Measurements from ENCODE around the gene PRIM2.

- TF ChIP-seq POLR2AphosphoS5 (IDR thresholded peaks at IDR 0.05; ENCODE audit: low read depth, low read length) (no peak), TCF7L2 (IDR thresholded peaks at IDR 0.05; ENCODE audit: low read depth, low read length) (no peak), SIN3A (IDR thresholded peaks at IDR 0.05; ENCODE audit: borderline replicate concordance, insufficient read depth, low read depth, low read length) (no peak)
- TF ChIP-seq, protein P1, sequence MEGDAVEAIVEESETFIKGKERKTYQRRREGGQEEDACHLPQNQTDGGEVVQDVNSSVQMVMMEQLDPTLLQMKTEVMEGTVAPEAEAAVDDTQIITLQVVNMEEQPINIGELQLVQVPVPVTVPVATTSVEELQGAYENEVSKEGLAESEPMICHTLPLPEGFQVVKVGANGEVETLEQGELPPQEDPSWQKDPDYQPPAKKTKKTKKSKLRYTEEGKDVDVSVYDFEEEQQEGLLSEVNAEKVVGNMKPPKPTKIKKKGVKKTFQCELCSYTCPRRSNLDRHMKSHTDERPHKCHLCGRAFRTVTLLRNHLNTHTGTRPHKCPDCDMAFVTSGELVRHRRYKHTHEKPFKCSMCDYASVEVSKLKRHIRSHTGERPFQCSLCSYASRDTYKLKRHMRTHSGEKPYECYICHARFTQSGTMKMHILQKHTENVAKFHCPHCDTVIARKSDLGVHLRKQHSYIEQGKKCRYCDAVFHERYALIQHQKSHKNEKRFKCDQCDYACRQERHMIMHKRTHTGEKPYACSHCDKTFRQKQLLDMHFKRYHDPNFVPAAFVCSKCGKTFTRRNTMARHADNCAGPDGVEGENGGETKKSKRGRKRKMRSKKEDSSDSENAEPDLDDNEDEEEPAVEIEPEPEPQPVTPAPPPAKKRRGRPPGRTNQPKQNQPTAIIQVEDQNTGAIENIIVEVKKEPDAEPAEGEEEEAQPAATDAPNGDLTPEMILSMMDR (IDR thresholded peaks at IDR 0.05) = no peak
These were observed 40.5 kb upstream of the PRIM2 start for GRCh38 chr6:57276946-57277345.

Measured in Panc1 (cell line).